Breast epithelium (tissue), 4 donors: ENCODE results near the gene ATP9B. TPM values are rescaled to one million over a fixed set of nuclear protein-coding genes. Genes with fewer than 3 reads are reported as not detected.

Source experiments
- DNase-seq, 2 donors: peaks; one replicate each; pipeline ENCODE4 v3.0.0-alpha.2; 2019; ENCODE audit warnings: low spot score in 2 of 2
- H3K27ac ChIP-seq, 2 donors: fragments of 200-600 bp; sonication (generic) in 1 of 2; one replicate each; pipeline ENCODE4 v1.5.1; 2016 to 2019; ENCODE audit warnings: mild to moderate bottlenecking in 1 of 2
- H3K27me3 ChIP-seq, 2 donors: fragments of 200-600 bp; sonication (generic) in 1 of 2; one replicate each; pipeline versions ENCODE4 v1.5.1 to v1.6.0; 2017 to 2019; ENCODE audit warnings: control low read depth in 1 of 2, mild to moderate bottlenecking in 1 of 2
- H3K36me3 ChIP-seq: fragments of 200-600 bp; one replicate; pipeline ENCODE4 v1.5.1; 2019
- H3K4me1 ChIP-seq, 2 donors: fragments of 200-600 bp; sonication (generic); one replicate each; pipeline ENCODE4 v1.5.1; 2016 to 2019; ENCODE audit warnings: control low read depth in 1 of 2
- H3K4me3 ChIP-seq, 3 donors: fragments of 200-600 bp; sonication (generic); 1 replicate in 2 of 3; 2 replicates in 1 of 3; pipeline ENCODE4 v1.5.1; 2016 to 2019; ENCODE audit warnings: mild to moderate bottlenecking in 3 of 3, moderate library complexity in 2 of 3
- H3K9me3 ChIP-seq, 2 donors: fragments of 200-600 bp; sonication (generic) in 1 of 2; one replicate each; pipeline ENCODE4 v1.5.1; 2016 to 2019; ENCODE audit warnings: control low read depth in 1 of 2
- CTCF ChIP-seq, 3 donors: fragments of 450-650 bp; IDR thresholded peaks; one replicate each; pipeline ENCODE4 v1.5.1; 2016 to 2017; ENCODE audit warnings: antibody characterized with exemption in 3 of 3, mild to moderate bottlenecking in 3 of 3, moderate library complexity in 3 of 3
- POLR2A ChIP-seq: fragments of 450-650 bp; IDR thresholded peaks from one replicate; pipeline ENCODE4 v1.6.1; 2016; ENCODE audit warnings: antibody characterized with exemption, mild to moderate bottlenecking, moderate library complexity
- POLR2AphosphoS5 ChIP-seq, 3 donors: sonication (generic); formaldehyde crosslinking; IDR thresholded peaks; one replicate each; pipeline ENCODE4 v1.6.1; 2017; ENCODE audit warnings: antibody characterized with exemption in 3 of 3
- intact Hi-C: fragments of 100-400 bp; cut with DNase I; formaldehyde crosslinking; loops from one replicate; pipeline ENCODE4 v1.15.1; 2023; ENCODE audit warnings: low total_unique reads
- total RNA-seq, 3 donors: library from RNA; depleted of rRNA; stranded (reverse); fragments of >200 nt; gene quantifications; one replicate each; pipeline ENCODE4 v1.1.0, GENCODE V29; 2016

Gene ATP9B
- total RNA-seq, 3 donors from 2014 or later, result 42.1 to 55.9 (median 54.4) TPM

GRCh38 chr18:79299272-79299671 lies 230.1 kb downstream of the ATP9B start:
- DNase-seq, result no peak
- H3K4me1 ChIP-seq, result no peaks in the 10 kb centered on the region
- H3K27me3 ChIP-seq, result no peaks in the 10 kb centered on the region
- TF ChIP-seq CTCF (IDR thresholded peaks at IDR 0.05) (no peak), POLR2AphosphoS5 (IDR thresholded peaks at IDR 0.05) (no peak), POLR2A (no peak)
- H3K27ac ChIP-seq, result no peak overlapping the region
- intact Hi-C loops, result no loop called here
- H3K36me3 ChIP-seq, result no peaks in the 10 kb centered on the region
- H3K4me3 ChIP-seq, result no peak overlapping the region
- H3K9me3 ChIP-seq, result no peaks in the 10 kb centered on the region

GRCh38 chr18:79299711-79300110 lies 230.5 kb downstream of the ATP9B start:
- intact Hi-C loops, result no loop called here
- no peaks in the 10 kb centered on the region for H3K36me3 ChIP-seq

GRCh38 chr18:79300413-79300812 lies 231.2 kb downstream of the ATP9B start:
- no peaks in the 10 kb centered on the region for H3K27me3 ChIP-seq
- H3K4me3 ChIP-seq, result no peak overlapping the region
- H3K9me3 ChIP-seq, result no peaks in the 10 kb centered on the region
- DNase-seq, result no peak
- no peak overlapping the region for H3K27ac ChIP-seq
- no peaks in the 10 kb centered on the region for H3K36me3 ChIP-seq
- TF ChIP-seq CTCF (IDR thresholded peaks at IDR 0.05) (no peak), POLR2A (no peak), POLR2AphosphoS5 (IDR thresholded peaks at IDR 0.05) (no peak)
- no peaks in the 10 kb centered on the region for H3K4me1 ChIP-seq
- intact Hi-C loops, result no loop called here

More at GRCh38 chr18:79299711-79300110, 230.5 kb downstream of the ATP9B start:
- no peak for TF ChIP-seq POLR2AphosphoS5 (IDR thresholded peaks at IDR 0.05)
- no peak for TF ChIP-seq CTCF (IDR thresholded peaks at IDR 0.05)
- no peak for TF ChIP-seq POLR2A
- no peaks in the 10 kb centered on the region for H3K27me3 ChIP-seq
- no peak for DNase-seq
- no peak overlapping the region for H3K27ac ChIP-seq
- no peaks in the 10 kb centered on the region for H3K4me1 ChIP-seq
- no peak overlapping the region for H3K4me3 ChIP-seq
- no peaks in the 10 kb centered on the region for H3K9me3 ChIP-seq

- Histone ChIP-seq H3K36me3 (no peaks in the 10 kb centered on the region), H3K4me3 (no peak overlapping the region), H3K9me3 (no peaks in the 10 kb centered on the region), H3K27ac (no peak overlapping the region), H3K4me1 (no peaks in the 10 kb centered on the region), H3K27me3 (no peaks in the 10 kb centered on the region)
- TF ChIP-seq POLR2A, result no peak
- TF ChIP-seq CTCF (IDR thresholded peaks at IDR 0.05), result no peak
- TF ChIP-seq POLR2AphosphoS5 (IDR thresholded peaks at IDR 0.05), result no peak
- no peak for DNase-seq
- intact Hi-C loops, result no loop called here
Measured at GRCh38 chr18:79302120-79302519, 232.9 kb downstream of the ATP9B start.

- H3K4me3 ChIP-seq, result no peak overlapping the region
- TF ChIP-seq POLR2A (no peak), POLR2AphosphoS5 (IDR thresholded peaks at IDR 0.05) (no peak), CTCF (IDR thresholded peaks at IDR 0.05) (no peak)
- intact Hi-C loops, result no loop called here
Measured at GRCh38 chr18:79305911-79306310, 236.7 kb downstream of the ATP9B start.

More at GRCh38 chr18:79305911-79306310, 236.7 kb downstream of the ATP9B start:
- H3K27me3 ChIP-seq, result no peaks in the 10 kb centered on the region
- DNase-seq, result no peak
- H3K9me3 ChIP-seq, result no peaks in the 10 kb centered on the region
- no peak overlapping the region for H3K27ac ChIP-seq
- H3K4me1 ChIP-seq, result no peaks in the 10 kb centered on the region
- no peaks in the 10 kb centered on the region for H3K36me3 ChIP-seq
